PC-9 (cell line): ENCODE measurements around the gene JARID2. TPM values are rescaled to one million over a fixed set of nuclear protein-coding genes. Genes with fewer than 3 reads are reported as not detected.
A peak's percentile ranks its signal among the peaks of the same experiment; 100 is the strongest.

ENCODE experiments used
- BruUV-seq: library from RNA; stranded (reverse); fragments of 400-500 nt; replicated peaks from 2 replicates; lab custom pipeline; 2021; lab: Mats Ljungman, UMichigan
- CTCF ChIA-PET: fragments of 300-600 bp; sonication (Branson Sonifier 250); formaldehyde crosslinking; loops from one replicate; lab custom pipeline; 2022; ENCODE audit warnings: antibody characterized with exemption; lab: Charles Lee
- POLR2A ChIA-PET: fragments of 300-600 bp; sonication (Branson Sonifier 250); formaldehyde crosslinking; loops from one replicate; lab custom pipeline; 2022; ENCODE audit warnings: antibody characterized with exemption; ENCODE audit not compliant: unreplicated experiment; lab: Charles Lee
- DNase-seq, 2 experiments: peaks; one replicate each; pipeline versions ENCODE4 v3.0.0 to v3.0.0-alpha.2; 2015 to 2022; ENCODE audit warnings: mixed read lengths in 1 of 2
- H2AFZ ChIP-seq: fragments of 200-600 bp; sonication (generic); 2 replicates; pipeline ENCODE4 v1.8.1; 2017; ENCODE audit warnings: antibody characterized with exemption
- H3F3A ChIP-seq: fragments of 200-600 bp; sonication (generic); 2 replicates; pipeline ENCODE4 v1.8.1; 2017; ENCODE audit warnings: antibody characterized with exemption, mild to moderate bottlenecking, low read depth; ENCODE audit not compliant: insufficient read depth
- H3K27ac ChIP-seq: fragments of 200-600 bp; sonication (generic); 2 replicates; pipeline ENCODE4 v1.6.1; 2016; ENCODE audit warnings: mixed run types
- H3K27me3 ChIP-seq: fragments of 200-600 bp; sonication (generic); 2 replicates; pipeline ENCODE4 v1.6.1; 2016; ENCODE audit warnings: low read depth, mixed run types; ENCODE audit not compliant: insufficient read depth
- H3K36me3 ChIP-seq: fragments of 200-600 bp; sonication (generic); 2 replicates; pipeline ENCODE4 v1.6.1; 2016; ENCODE audit warnings: low read depth, mixed run types
- H3K4me1 ChIP-seq: fragments of 200-600 bp; sonication (generic); replicated peaks from 2 replicates; pipeline ENCODE4 v1.6.1; 2016; ENCODE audit warnings: mixed run types; ENCODE audit not compliant: insufficient read depth
- H3K4me2 ChIP-seq: fragments of 200-600 bp; sonication (generic); 2 replicates; pipeline ENCODE4 v1.6.1; 2017; ENCODE audit warnings: mixed run types
- H3K4me3 ChIP-seq: fragments of 200-600 bp; sonication (generic); 2 replicates; pipeline ENCODE4 v1.6.1; 2016; ENCODE audit warnings: mixed run types
- H3K79me2 ChIP-seq: fragments of 200-600 bp; sonication (generic); 2 replicates; pipeline ENCODE4 v1.6.1; 2017; ENCODE audit warnings: low read depth, mixed run types
- H3K9me2 ChIP-seq: fragments of 200-600 bp; sonication (generic); 2 replicates; pipeline ENCODE4 v1.8.1; 2017; ENCODE audit warnings: mild to moderate bottlenecking; ENCODE audit not compliant: insufficient read depth
- H3K9me3 ChIP-seq: fragments of 200-600 bp; sonication (generic); 2 replicates; pipeline ENCODE4 v1.8.1; 2016; ENCODE audit warnings: low read depth; ENCODE audit not compliant: insufficient read depth
- H4K20me1 ChIP-seq: fragments of 200-600 bp; sonication (generic); 2 replicates; pipeline ENCODE4 v1.8.1; 2017; ENCODE audit not compliant: insufficient read depth
- CTCF ChIP-seq: fragments of 200-600 bp; sonication (generic); conservative IDR thresholded peaks from 2 replicates; pipeline ENCODE4 v1.6.1; 2017; ENCODE audit warnings: mixed run types, antibody characterized with exemption, mild to moderate bottlenecking, moderate library complexity
- EZH2 ChIP-seq: fragments of 200-600 bp; sonication (generic); IDR thresholded peaks from 2 replicates; pipeline ENCODE4 v1.8.0; 2017; ENCODE audit warnings: antibody characterized with exemption, low read depth
- intact Hi-C: fragments of 100-400 bp; cut with micrococcal nuclease; formaldehyde crosslinking; loops from one replicate; pipeline ENCODE4 v1.10.0; 2022; ENCODE audit not compliant: unreplicated experiment
- total RNA-seq: library from RNA; stranded (reverse); gene quantifications from 2 replicates; pipeline ENCODE4 v1.2.3, GENCODE V29; 2021

The JARID2 gene
- total RNA-seq, 1 experiment from 2014 or later, result 35.0 TPM

GRCh38 chr6:15441215-15441868 is 195.5 kb downstream of the JARID2 start:
- Histone ChIP-seq H2AFZ (no peak overlapping the region), H3K9me3 (no peaks in the 10 kb centered on the region), H3K79me2 (peaks cover 83% of the 10 kb centered on the region), H3K4me3 (no peak overlapping the region), H3K4me1 (peaks cover 46% of the 10 kb centered on the region), H3K27ac (no peak overlapping the region), H3F3A (peaks cover 16% of the 10 kb centered on the region), H3K27me3 (no peaks in the 10 kb centered on the region), H3K4me2 (no peak overlapping the region), H4K20me1 (peaks cover 16% of the 10 kb centered on the region; the same call in 1 of the 2 replicates), H3K9me2 (no peaks in the 10 kb centered on the region), H3K36me3 (no peaks in the 10 kb centered on the region)
- ChIA-PET POLR2A (no interaction called here), CTCF (no interaction called here)
- no TSS peak for BruUV-seq
- DNase-seq, result peak; percentile 58 to 69
- TF ChIP-seq EZH2 (no peak), CTCF (peak; percentile 81)
- intact Hi-C loops, result loop anchor here (2.0 to 10.0 kb wide), 4 partner anchors 193 to 1169 kb away; no protein-coding TSS in a partner anchor

GRCh38 chr6:15441981-15442380 is 196.1 kb downstream of the JARID2 start:
- H3K36me3 ChIP-seq, result no peaks in the 10 kb centered on the region
- no peaks in the 10 kb centered on the region for H3K9me3 ChIP-seq
- intact Hi-C loops, result loop anchor here (2.0 to 10.0 kb wide), 4 partner anchors 193 to 1170 kb away; no protein-coding TSS in a partner anchor
- no TSS peak for BruUV-seq
- ChIA-PET POLR2A (no interaction called here), CTCF (no interaction called here)
- H3K4me1 ChIP-seq, result peaks cover 51% of the 10 kb centered on the region
- H3K4me3 ChIP-seq, result no peak overlapping the region
- peaks cover 82% of the 10 kb centered on the region for H3K79me2 ChIP-seq
- H2AFZ ChIP-seq, result no peak overlapping the region
- H3K27me3 ChIP-seq, result no peaks in the 10 kb centered on the region
- no peak overlapping the region for H3K4me2 ChIP-seq
- H4K20me1 ChIP-seq, result peaks cover 16% of the 10 kb centered on the region; the same call in 1 of the 2 replicates
- no peak for DNase-seq
- no peak for TF ChIP-seq CTCF
- TF ChIP-seq EZH2, result no peak
- no peak overlapping the region for H3K27ac ChIP-seq
- no peaks in the 10 kb centered on the region for H3K9me2 ChIP-seq
- peaks cover 16% of the 10 kb centered on the region for H3F3A ChIP-seq

GRCh38 chr6:15442467-15442866 is 196.6 kb downstream of the JARID2 start:
- Histone ChIP-seq H3K4me1 (peaks cover 56% of the 10 kb centered on the region), H3F3A (peaks cover 19% of the 10 kb centered on the region), H3K27me3 (no peaks in the 10 kb centered on the region), H4K20me1 (peaks cover 16% of the 10 kb centered on the region; the same call in 1 of the 2 replicates), H3K27ac (no peak overlapping the region), H3K4me2 (no peak overlapping the region), H2AFZ (no peak overlapping the region), H3K9me3 (no peaks in the 10 kb centered on the region), H3K4me3 (no peak overlapping the region), H3K9me2 (no peaks in the 10 kb centered on the region), H3K36me3 (no peaks in the 10 kb centered on the region), H3K79me2 (peaks cover 81% of the 10 kb centered on the region)
- intact Hi-C loops, result loop anchor here (5.0 to 10.0 kb wide), 3 partner anchors 558 to 1170 kb away; no protein-coding TSS in a partner anchor
- ChIA-PET POLR2A (no interaction called here), CTCF (no interaction called here)
- BruUV-seq, result no TSS peak
- TF ChIP-seq EZH2 (no peak), CTCF (no peak)
- DNase-seq, result no peak
